Left ventricle myocardium superior (tissue), 1 donor: Measurements from ENCODE around the gene ABCG5. TPM values are rescaled to one million over a fixed set of nuclear protein-coding genes. Genes with fewer than 3 reads are reported as not detected.

ENCODE experiments used
- ATAC-seq: fragments of 200-7000 bp; cut with Tn5 transposase; one replicate; pipeline ENCODE4 v1.9.1; 2020; ENCODE audit warnings: mild to moderate bottlenecking, moderate library complexity
- DNase-seq: peaks from one replicate; pipeline ENCODE4 v3.0.0-alpha.2; 2020
- intact Hi-C: fragments of 100-400 bp; cut with micrococcal nuclease; formaldehyde crosslinking; loops from one replicate; pipeline ENCODE4 v1.11.0; 2022
- total RNA-seq: library from RNA; stranded (reverse); fragmentation: NEBNext Ultra II Directional; extraction: Animal tissue kit (Norgen Biotek cat#: 25700); gene quantifications from one replicate; pipeline ENCODE4 v1.2.1, GENCODE V29; 2021
- donor health status: DM: no; HTN: yes; CAD: no; lungs with severe emphysema.

The ABCG5 gene
- total RNA-seq, 1 donor from 2014 or later: not detected

- no peak for ATAC-seq
- intact Hi-C loops: no loop called here
- DNase-seq: no peak
These were observed 19.9 kb downstream of the ABCG5 start for GRCh38 chr2:43818761-43819160.

DNA sequence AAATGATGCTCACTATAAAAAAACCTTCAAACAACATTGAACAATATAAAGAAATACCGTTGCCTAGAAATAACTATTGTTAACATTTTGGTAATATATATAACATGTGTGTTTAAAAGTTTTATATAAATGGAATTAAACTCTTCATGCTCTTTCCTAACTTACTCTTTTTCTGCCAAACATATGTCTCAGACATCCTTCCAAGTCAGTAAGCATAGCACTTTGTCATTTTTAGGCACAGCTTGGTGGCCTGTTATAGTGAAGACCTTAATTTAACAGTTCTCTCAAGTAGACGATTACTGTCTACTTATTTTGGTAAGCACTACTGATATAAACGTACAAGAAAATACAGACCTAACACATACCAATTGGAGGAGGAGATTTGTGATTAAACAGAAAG, 23.9 kb downstream of the ABCG5 start:
- DNase-seq (no peak), ATAC-seq (no peak)
- intact Hi-C loops: no loop called here

DNA sequence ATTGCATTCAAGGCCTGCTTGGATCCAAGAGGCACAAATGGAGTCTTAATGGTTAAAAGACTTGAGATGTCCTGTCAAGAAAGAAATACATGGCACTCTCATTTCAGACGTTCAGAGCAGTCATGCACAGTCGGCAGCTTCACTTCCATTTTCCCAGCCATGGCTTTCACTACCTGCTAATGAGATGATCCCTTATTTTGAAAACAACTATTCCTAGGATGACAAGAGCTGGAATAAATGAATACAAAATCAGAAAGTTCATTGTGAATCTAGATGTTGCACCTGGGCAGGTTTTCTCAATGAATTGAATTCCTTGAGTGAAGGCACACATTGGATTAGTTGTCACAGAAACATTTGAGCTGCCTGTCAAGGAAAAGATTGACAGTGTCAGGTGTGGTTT, 25.7 kb downstream of the ABCG5 start:
- intact Hi-C loops: no loop called here
- ATAC-seq: no peak
- DNase-seq: no peak

- DNase-seq (no peak), ATAC-seq (no peak)
- intact Hi-C loops: no loop called here
These were observed 26.6 kb downstream of the ABCG5 start for GRCh38 chr2:43812006-43812405.

DNA sequence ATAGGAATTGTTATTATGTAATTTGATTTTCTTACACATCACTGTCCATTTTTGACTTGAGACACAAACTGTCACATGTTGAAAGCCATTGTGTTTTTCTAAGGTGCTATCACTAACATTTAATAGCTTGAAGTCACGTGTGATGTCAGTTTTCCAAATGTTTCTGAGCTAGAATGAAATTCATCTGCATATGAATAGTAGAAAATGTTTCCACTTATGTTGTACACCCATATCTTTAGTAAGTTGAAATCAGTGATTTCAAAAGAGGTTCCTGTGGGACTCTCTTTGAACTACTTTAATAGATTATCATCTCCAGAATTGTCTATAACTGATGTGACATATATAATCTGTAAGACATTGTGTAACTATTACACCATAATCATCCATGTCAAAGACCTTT, 27.8 kb downstream of the ABCG5 start:
- no peak for DNase-seq
- intact Hi-C loops: no loop called here
- no peak for ATAC-seq

DNA sequence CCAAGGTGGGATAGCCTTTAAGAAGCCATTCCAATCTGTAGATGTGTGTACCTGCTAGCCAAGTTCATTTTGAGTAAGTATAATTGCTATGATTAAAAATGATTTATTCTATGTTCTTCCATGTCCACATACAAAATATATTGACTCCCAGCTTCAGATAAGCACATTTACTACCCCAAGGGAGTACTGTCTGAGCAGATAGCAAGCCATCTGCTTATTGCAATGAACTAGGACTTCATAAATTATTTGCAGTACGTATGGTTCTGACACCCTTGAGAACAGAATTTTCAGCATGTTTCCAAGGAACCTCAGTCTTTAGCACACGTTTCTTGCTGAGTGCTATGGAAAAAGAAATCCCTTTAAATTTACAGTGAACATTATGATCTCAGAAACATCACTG, 28.2 kb downstream of the ABCG5 start:
- ATAC-seq: no peak
- intact Hi-C loops: no loop called here
- DNase-seq: no peak

DNA sequence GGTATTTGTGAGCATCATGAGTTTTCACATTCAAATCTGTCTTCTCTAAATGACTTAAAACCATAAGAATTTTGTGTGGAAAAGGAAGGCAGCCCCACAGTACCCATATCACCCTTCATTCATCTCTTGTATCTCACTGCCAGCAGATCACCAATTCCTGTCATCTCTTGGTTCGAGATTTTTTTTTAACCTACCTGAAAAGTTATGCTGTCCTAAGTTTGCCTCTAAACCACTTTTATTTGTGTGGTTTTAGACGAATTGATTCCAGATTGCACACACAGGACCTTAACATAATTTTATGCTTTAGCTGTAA, 32.0 kb downstream of the ABCG5 start:
- ATAC-seq (no peak), DNase-seq (no peak)
- intact Hi-C loops: no loop called here

GRCh38 chr2:43803113-43803512, 35.5 kb downstream of the ABCG5 start:
- ATAC-seq (no peak), DNase-seq (no peak)
- intact Hi-C loops: no loop called here

DNA sequence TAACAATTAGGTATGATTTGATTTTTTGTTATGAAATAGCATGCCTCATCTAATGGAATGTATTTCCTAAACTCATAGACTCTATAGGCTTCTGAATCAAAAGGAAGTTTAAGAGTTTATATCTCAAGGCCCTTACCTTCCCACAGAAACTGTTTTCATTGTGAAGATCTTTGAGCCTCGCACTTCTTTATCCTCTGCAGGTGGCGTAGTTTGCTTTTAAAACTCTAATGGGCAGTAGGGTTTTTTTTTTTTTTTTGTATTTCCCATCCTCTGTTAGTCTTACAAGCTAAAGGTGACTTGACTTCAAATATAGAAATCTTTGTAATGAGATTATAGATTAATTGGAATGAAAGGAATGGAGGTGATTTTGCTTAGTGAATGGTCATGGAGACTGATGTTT, 36.5 kb downstream of the ABCG5 start:
- intact Hi-C loops: no loop called here
- DNase-seq: no peak
- ATAC-seq: no peak

- intact Hi-C loops: no loop called here
- DNase-seq (no peak), ATAC-seq (no peak)
These were observed 37.7 kb downstream of the ABCG5 start for GRCh38 chr2:43800894-43801293.

GRCh38 chr2:43798300-43798699, 40.3 kb downstream of the ABCG5 start:
- intact Hi-C loops: no loop called here
- ATAC-seq: no peak
- DNase-seq: no peak

DNA sequence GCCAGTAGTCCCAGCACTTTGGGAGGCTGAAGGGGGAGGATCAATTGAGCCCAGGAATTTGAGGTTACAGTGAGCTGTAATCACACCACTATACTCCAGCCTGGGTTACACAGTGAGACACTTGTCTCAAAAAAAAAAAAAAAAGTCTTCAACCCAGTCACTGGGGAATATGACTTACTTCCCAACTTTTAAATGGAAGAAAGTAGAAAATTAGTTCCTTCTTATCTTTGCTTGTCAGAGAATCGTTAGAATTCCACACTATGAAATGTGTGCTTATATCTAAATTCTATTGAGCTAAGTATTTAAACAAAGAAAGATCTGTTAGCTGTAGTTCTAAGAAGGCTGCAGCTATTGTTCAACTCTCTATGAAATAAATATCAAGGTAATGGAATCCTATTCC, 42.4 kb downstream of the ABCG5 start:
- ATAC-seq: no peak
- DNase-seq: no peak
- intact Hi-C loops: no loop called here

GRCh38 chr2:43794956-43795355, 43.7 kb downstream of the ABCG5 start:
- DNase-seq: no peak
- ATAC-seq: no peak
- intact Hi-C loops: no loop called here

DNA sequence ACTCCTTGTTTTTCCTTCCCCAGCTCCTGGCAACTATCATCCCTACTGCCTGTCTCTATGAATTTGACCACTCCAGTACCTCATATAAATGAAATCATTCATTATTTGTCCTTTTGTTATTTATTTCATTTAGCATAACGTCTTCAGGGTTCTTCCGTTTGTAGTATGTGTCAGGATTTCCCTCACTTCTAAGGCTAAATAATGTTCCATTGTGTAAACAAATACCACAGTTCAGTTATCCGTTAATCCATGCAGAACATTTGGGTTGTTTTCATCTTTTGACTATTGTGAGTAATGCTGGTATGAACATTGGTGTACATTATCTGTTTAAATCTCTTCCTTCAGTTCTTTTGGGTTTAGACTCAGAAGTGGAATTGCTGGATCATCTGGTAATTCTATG, 46.0 kb downstream of the ABCG5 start:
- no peak for ATAC-seq
- no peak for DNase-seq
- intact Hi-C loops: no loop called here

DNA sequence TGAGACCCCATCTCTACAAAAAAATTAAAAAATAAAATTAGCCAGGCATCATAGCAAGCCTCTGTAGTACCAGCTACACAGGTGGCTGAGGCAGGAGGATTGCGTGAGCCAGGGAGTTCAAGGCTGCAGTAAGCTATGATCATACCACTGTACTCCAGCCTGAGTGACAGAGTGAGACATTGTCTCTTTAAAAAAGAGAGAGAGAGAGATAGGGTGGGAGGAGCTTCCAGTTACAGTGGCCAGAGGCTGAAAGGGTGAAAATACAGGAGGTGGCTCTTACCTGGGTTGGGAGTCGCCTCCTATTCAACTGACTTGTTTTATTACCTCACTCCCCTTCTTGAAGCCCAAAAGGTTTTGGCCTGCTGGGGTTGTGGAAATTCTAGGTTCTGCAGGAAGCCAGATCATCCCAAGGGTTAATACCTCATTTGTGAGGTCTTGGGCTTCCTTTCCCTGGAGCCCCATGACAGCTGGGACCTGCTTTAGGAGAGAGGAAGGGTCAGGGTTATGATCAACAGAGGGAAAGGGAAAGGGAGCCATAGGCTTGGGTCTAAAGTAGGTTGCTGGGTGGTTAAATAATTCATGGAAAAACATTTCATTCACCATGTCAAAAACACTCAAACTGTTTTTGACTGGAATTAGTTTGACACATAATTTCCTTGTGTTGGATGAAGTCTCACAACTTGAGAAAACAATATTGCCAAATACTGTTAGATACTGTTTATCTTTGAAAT, 47.4 kb downstream of the ABCG5 start:
- ATAC-seq (no peak), DNase-seq (no peak)
- intact Hi-C loops: no loop called here

DNA sequence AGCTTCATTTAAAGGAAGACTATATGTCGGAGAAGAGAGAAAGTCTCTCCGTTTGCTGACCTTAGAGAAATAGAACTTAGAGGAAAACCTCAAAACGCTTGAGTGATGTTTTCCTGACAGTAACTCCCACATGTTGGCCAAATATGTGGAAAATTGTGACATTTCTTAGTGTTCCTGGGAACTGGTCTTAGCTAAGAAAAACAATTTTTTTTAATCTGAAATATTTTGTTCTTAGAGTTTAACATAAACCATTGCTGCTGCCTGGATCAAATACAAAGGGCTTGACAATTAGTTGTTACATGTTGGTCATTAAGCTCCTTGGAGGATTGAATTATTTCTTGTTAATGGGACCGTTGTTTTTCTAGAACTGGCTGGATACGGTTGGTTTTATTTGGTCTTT, 48.5 kb downstream of the ABCG5 start:
- intact Hi-C loops: no loop called here
- DNase-seq (no peak), ATAC-seq (no peak)

GRCh38 chr2:43788646-43789045, 50.0 kb downstream of the ABCG5 start:
- no peak for ATAC-seq
- no peak for DNase-seq
- intact Hi-C loops: no loop called here

GRCh38 chr2:43787895-43788294, 50.7 kb downstream of the ABCG5 start:
- intact Hi-C loops: no loop called here
- DNase-seq (no peak), ATAC-seq (no peak)

DNA sequence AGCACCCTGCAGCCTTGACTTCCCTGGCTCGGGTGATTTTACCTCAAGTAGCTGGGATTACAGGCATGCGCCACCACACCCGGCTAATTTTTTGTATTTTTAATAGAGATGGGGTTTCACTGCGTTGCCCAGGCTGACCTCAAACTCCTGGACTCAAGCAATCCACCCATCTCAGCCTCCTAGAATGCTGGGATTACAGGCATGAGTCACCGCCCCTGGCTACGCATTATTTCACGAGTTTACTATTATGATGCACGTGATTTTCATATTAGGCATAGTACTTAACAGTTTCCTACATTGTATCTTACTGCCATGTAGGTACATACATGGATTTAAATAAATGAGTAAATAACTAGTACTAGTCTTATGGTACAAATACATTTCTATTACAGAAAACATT, 60.4 kb downstream of the ABCG5 start:
- intact Hi-C loops: no loop called here
- no peak for ATAC-seq

GRCh38 chr2:43777306-43777926, 61.2 kb downstream of the ABCG5 start:
- DNase-seq (no peak), ATAC-seq (no peak)
- intact Hi-C loops: no loop called here

More for the DNA sequence above, 60.4 kb downstream of the ABCG5 start:
- no peak for DNase-seq

GRCh38 chr2:43776324-43776723, 62.3 kb downstream of the ABCG5 start:
- no peak for DNase-seq
- ATAC-seq: no peak
- intact Hi-C loops: no loop called here

- ATAC-seq (no peak), DNase-seq (no peak)
- intact Hi-C loops: no loop called here
These were observed 64.0 kb downstream of the ABCG5 start for GRCh38 chr2:43774617-43775016.
